Ovary (tissue), 3 donors: ENCODE measurements around the gene SYT8.

ENCODE experiments used
- EP300 ChIP-seq: sonication (generic); formaldehyde crosslinking; IDR thresholded peaks from one replicate; pipeline ENCODE4 v1.6.1; 2017; ENCODE audit warnings: antibody characterized with exemption
- POLR2A ChIP-seq: fragments of 450-650 bp; IDR thresholded peaks from one replicate; pipeline ENCODE4 v1.6.1; 2017; ENCODE audit warnings: antibody characterized with exemption, mild to moderate bottlenecking, moderate library complexity
- TF ChIP-seq, protein P1 (sequence below), 3 donors: fragments of 450-650 bp in 2 of 3; fragments of 200-600 bp in 1 of 3; IDR thresholded peaks; one replicate each; pipeline versions ENCODE4 v1.5.1 to v1.8.0; 2016 to 2022; ENCODE audit warnings: antibody characterized with exemption in 3 of 3, mild to moderate bottlenecking in 1 of 3
- donor health status: DM: no; HTN: no; CAD: no.

DNA sequence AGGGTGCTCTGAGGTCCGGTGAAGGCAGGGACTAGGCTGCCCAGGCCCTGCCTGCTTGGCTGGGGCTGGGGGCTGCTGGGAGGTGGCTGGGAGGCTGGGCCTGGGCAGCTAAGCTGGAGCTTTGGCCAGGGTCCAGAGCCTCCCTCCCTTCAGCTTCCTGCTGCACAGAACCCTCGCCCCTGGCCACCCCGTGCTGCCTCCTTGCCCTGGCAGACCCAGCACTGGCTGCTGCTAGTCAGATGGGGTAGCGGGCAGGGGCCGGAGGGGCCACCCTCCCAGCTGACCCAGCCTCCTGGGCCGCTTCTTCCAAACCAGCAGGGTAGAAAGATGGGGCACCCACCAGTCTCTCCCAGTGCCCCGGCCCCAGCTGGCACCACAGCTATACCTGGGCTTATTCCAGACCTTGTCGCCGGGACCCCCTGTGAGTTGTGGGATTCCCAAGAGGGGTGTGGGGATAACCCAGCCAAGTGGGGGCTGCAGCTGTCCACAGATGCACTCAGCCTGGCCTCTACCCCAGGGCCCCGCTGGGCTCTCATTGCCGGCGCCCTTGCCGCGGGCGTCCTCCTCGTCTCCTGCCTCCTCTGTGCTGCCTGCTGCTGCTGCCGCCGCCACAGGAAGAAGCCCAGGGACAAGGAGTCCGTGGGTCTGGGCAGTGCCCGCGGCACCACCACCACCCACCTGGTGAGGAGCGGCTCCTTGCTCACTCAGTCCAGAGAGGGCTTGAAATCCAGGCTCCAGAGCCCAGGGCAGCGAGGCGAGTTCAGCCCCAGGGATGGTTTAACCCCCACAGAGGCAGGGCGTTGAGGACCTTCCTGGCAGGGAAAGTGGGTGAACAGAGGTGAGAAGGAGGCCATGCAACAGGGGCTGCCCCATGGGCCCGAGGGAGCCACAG lies at the start of gene SYT8:
- TF ChIP-seq, protein P1, sequence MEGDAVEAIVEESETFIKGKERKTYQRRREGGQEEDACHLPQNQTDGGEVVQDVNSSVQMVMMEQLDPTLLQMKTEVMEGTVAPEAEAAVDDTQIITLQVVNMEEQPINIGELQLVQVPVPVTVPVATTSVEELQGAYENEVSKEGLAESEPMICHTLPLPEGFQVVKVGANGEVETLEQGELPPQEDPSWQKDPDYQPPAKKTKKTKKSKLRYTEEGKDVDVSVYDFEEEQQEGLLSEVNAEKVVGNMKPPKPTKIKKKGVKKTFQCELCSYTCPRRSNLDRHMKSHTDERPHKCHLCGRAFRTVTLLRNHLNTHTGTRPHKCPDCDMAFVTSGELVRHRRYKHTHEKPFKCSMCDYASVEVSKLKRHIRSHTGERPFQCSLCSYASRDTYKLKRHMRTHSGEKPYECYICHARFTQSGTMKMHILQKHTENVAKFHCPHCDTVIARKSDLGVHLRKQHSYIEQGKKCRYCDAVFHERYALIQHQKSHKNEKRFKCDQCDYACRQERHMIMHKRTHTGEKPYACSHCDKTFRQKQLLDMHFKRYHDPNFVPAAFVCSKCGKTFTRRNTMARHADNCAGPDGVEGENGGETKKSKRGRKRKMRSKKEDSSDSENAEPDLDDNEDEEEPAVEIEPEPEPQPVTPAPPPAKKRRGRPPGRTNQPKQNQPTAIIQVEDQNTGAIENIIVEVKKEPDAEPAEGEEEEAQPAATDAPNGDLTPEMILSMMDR (IDR thresholded peaks at IDR 0.05), result no peak
- TF ChIP-seq POLR2A (no peak), EP300 (no peak)
